ENCODE measurements around the gene POU3F3. TPM values are rescaled to one million over a fixed set of nuclear protein-coding genes. Genes with fewer than 3 reads are reported as not detected.

The POU3F3 gene
- polyA plus RNA-seq, 1 experiment, result not detected

DNA sequence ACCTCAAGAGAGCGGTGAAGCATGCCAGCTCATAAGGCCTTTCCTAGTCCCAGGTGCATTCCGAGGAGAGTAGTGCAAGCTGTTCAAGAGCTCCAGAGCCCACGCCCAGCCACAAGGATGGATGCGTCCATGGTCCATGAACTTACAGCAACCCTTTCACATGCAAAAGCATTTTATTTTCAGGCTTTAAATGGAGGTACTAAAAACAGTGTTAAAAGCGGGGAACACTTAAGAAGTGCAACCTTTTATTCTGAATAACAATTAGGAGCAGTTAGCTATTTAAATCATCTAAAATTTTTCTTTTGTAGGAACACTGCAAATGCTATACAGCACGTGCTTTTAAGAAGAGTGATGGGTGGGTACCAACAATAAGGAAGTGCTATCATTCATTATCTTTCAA lies 33.8 kb downstream of the POU3F3 start:
- Histone ChIP-seq H3K27me3 (ENCODE audit: control insufficient read depth, insufficient read depth, low read length) (no peaks in the 10 kb centered on the region), H3K4me3 (ENCODE audit: low read depth, low read length) (no peak overlapping the region), H3K36me3 (ENCODE audit: control insufficient read depth, insufficient read depth, low read length) (no peaks in the 10 kb centered on the region)
- DNase-seq (ENCODE audit: low read depth), result no peak
- TF ChIP-seq CTCF (IDR thresholded peaks at IDR 0.05; ENCODE audit: insufficient read depth, low read depth, low read length), result no peak
- ChIA-PET POLR2A (no interaction called here), CTCF (no interaction called here)

DNA sequence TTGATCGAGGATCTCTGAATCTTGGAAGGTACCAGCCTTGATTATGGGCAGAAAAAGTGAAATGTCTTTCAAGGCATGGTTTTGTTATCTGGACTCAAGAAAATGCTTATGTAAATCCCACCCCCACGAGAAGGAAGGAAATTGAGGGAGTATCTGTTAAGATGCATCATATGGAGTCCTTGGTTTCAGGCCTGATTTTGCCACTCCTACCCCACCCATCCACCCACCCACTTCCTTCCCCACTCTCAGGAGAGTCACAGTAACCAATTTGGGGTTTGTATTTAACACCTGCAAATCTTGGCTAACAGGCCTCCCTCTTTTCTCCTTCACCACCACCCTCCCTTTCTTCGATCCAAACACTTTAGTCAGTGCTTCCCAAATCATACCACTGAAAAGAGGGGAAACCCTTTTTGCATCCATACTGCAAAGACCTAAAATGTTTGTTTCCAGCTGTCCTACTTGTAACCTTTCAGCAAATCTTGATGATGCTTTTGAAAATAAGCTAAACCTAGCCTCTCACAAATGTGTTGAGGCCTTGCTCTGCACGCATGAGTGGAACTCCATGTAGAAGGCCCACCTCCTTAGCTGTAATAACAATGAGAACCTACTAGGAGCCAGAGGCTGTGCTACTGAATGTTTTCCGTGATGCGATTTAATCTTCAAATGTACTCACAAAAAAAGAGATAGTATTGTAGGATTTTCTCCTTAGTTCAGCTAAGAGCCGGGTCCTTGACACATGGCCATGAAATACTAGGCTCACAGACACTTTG lies 34.8 kb downstream of the POU3F3 start:
- ChIA-PET POLR2A (no interaction called here), CTCF (no interaction called here)
- no peak for TF ChIP-seq CTCF (IDR thresholded peaks at IDR 0.05; ENCODE audit: insufficient read depth, low read depth, low read length)
- DNase-seq (ENCODE audit: low read depth), result no peak
- Histone ChIP-seq H3K27me3 (ENCODE audit: control insufficient read depth, insufficient read depth, low read length) (no peaks in the 10 kb centered on the region), H3K36me3 (ENCODE audit: control insufficient read depth, insufficient read depth, low read length) (no peaks in the 10 kb centered on the region), H3K4me3 (ENCODE audit: low read depth, low read length) (no peak overlapping the region)

DNA sequence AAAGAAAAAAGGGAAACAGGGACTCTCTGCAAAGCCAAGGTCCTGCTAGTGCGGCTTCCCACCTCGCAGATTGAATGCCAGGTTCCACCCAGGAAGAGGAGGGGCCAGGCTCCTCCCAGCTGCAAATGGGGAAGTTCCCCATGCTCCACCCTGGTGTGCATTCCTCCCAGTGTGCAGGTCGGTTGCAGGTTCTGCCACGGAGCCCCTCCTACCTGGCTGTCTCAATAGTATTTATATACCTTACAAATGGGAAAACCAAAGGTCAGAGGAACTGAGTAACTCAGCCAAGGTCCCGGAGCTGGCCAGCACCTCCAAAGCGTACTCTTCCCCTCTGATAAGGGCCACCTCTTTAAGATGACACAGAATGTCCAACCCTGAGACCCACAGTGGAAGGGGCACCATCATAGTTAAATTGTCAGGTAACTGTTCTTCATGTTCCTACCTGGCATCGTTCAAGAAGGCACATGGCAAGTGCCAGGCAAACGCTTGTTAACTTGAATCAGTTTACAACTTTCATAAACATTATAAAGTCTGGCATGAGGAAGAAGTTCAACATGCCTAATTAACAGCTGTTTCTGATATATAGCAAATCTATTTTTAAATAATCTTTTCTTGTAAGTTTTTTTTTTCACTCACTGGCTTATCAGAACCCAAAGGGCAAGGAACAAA lies 35.5 kb downstream of the POU3F3 start:
- H3K36me3 ChIP-seq (ENCODE audit: control insufficient read depth, insufficient read depth, low read length), result no peaks in the 10 kb centered on the region
- DNase-seq (ENCODE audit: low read depth), result no peak
- no peak for TF ChIP-seq CTCF (IDR thresholded peaks at IDR 0.05; ENCODE audit: insufficient read depth, low read depth, low read length)
- POLR2A ChIA-PET, result no interaction called here
- CTCF ChIA-PET, result no interaction called here
- H3K27me3 ChIP-seq (ENCODE audit: control insufficient read depth, insufficient read depth, low read length), result no peaks in the 10 kb centered on the region
- no peak overlapping the region for H3K4me3 ChIP-seq (ENCODE audit: low read depth, low read length)

GRCh38 chr2:104889960-104890684 lies 36.2 kb downstream of the POU3F3 start:
- ChIA-PET CTCF (no interaction called here), POLR2A (no interaction called here)
- TF ChIP-seq CTCF (IDR thresholded peaks at IDR 0.05; ENCODE audit: insufficient read depth, low read depth, low read length), result no peak

DNA sequence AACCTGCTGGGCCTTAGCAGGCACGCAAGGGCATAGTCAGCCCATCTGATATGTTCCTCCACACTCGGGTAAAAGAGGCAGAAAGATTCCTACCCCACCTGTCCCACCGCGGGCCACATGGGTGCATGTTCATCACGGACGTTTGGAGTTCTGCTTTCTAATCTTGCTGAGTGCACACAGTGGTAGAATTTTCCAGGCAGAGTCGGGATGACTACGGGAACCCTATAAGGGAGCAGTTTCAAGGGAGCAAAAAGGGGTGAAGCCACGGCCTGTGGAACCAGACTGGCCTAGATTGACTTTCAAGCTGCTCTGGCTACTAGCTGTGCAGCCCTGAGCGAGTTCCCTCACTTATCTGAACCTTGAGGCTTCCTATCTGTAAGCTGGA lies 36.8 kb downstream of the POU3F3 start:
- CTCF ChIA-PET, result no interaction called here
- DNase-seq (ENCODE audit: low read depth), result no peak
- no peaks in the 10 kb centered on the region for H3K36me3 ChIP-seq (ENCODE audit: control insufficient read depth, insufficient read depth, low read length)
- TF ChIP-seq CTCF (IDR thresholded peaks at IDR 0.05; ENCODE audit: insufficient read depth, low read depth, low read length), result no peak
- H3K4me3 ChIP-seq (ENCODE audit: low read depth, low read length), result no peak overlapping the region
- H3K27me3 ChIP-seq (ENCODE audit: control insufficient read depth, insufficient read depth, low read length), result no peaks in the 10 kb centered on the region
- POLR2A ChIA-PET, result no interaction called here

More at GRCh38 chr2:104889960-104890684, 36.2 kb downstream of the POU3F3 start:
- H3K36me3 ChIP-seq (ENCODE audit: control insufficient read depth, insufficient read depth, low read length), result no peaks in the 10 kb centered on the region
- H3K4me3 ChIP-seq (ENCODE audit: low read depth, low read length), result no peak overlapping the region
- H3K27me3 ChIP-seq (ENCODE audit: control insufficient read depth, insufficient read depth, low read length), result no peaks in the 10 kb centered on the region
- no peak for DNase-seq (ENCODE audit: low read depth)
